CD14-positive monocyte (primary cell): Measurements from ENCODE around the gene MECR. TPM values are rescaled to one million over a fixed set of nuclear protein-coding genes. Genes with fewer than 3 reads are reported as not detected.

Experiments
- DNase-seq, 3 donors: peaks; one replicate each; pipeline ENCODE4 v3.0.0-alpha.2; 2011 to 2022
- H2AFZ ChIP-seq: 2 replicates; pipeline ENCODE4 v1.6.0; 2012; ENCODE audit warnings: mild to moderate bottlenecking, low read depth, low read length, inconsistent platforms; ENCODE audit not compliant: insufficient read depth, poor library complexity, severe bottlenecking
- H3K27ac ChIP-seq, 2 donors: 1 replicate in 1 of 2; 2 replicates in 1 of 2; pipeline ENCODE4 v1.5.1; 2012 to 2013; ENCODE audit warnings: low read length in 2 of 2, control low read depth in 1 of 2, inconsistent platforms in 1 of 2, low read depth in 1 of 2, mild to moderate bottlenecking in 1 of 2
- H3K27me3 ChIP-seq, 2 donors: one replicate each; pipeline versions ENCODE4 v1.6.0 to v1.6.1; 2011 to 2013; ENCODE audit warnings: low read length in 2 of 2; ENCODE audit not compliant: control insufficient read depth in 2 of 2, insufficient read depth in 2 of 2
- H3K36me3 ChIP-seq, 2 donors: replicated peaks in 1 of 2; 1 replicate in 1 of 2; 2 replicates in 1 of 2; pipeline versions ENCODE4 v1.5.1 to v1.6.1; 2012 to 2013; ENCODE audit warnings: low read length in 2 of 2, control low read depth in 1 of 2, inconsistent platforms in 1 of 2, mild to moderate bottlenecking in 1 of 2; ENCODE audit not compliant: insufficient read depth in 2 of 2, control insufficient read depth in 1 of 2
- H3K4me1 ChIP-seq, 2 donors: 1 replicate in 1 of 2; 2 replicates in 1 of 2; pipeline versions ENCODE4 v1.5.1 to v1.6.1; 2012 to 2013; ENCODE audit warnings: low read length in 2 of 2, control low read depth in 1 of 2, inconsistent platforms in 1 of 2, mild to moderate bottlenecking in 1 of 2, moderate library complexity in 1 of 2; ENCODE audit not compliant: insufficient read depth in 2 of 2, control insufficient read depth in 1 of 2
- H3K4me2 ChIP-seq: replicated peaks from 2 replicates; pipeline ENCODE3; 2012; ENCODE audit warnings: low read length, moderate library complexity, mild to moderate bottlenecking; ENCODE audit not compliant: poor library complexity, severe bottlenecking; ENCODE audit errors: extremely low read depth
- H3K4me3 ChIP-seq, 3 experiments: fragments of 200-600 bp in 1 of 3; sonication (generic) in 1 of 3; replicated peaks in 1 of 3; 1 replicate in 2 of 3; 2 replicates in 1 of 3; pipeline ENCODE4 v1.5.1; 2011 to 2013; ENCODE audit warnings: low read length in 3 of 3, mild to moderate bottlenecking in 3 of 3, control low read depth in 2 of 3, low read depth in 2 of 3, inconsistent platforms in 1 of 3, moderate library complexity in 1 of 3
- H3K79me2 ChIP-seq: 2 replicates; pipeline ENCODE4 v1.6.0; 2012; ENCODE audit warnings: mild to moderate bottlenecking, control low read depth, inconsistent platforms, low read length, moderate library complexity; ENCODE audit not compliant: insufficient read depth
- H3K9ac ChIP-seq: 2 replicates; pipeline ENCODE4 v1.6.0; 2017; ENCODE audit warnings: low read length, mild to moderate bottlenecking; ENCODE audit not compliant: insufficient read depth, poor library complexity, severe bottlenecking
- H3K9me3 ChIP-seq, 2 donors: replicated peaks in 1 of 2; 1 replicate in 1 of 2; 2 replicates in 1 of 2; pipeline versions ENCODE4 v1.5.1 to v1.6.1; 2012 to 2013; ENCODE audit warnings: low read length in 2 of 2, control low read depth in 1 of 2; ENCODE audit not compliant: control insufficient read depth in 1 of 2, insufficient read depth in 1 of 2
- H4K20me1 ChIP-seq: 2 replicates; pipeline ENCODE4 v1.6.0; 2012; ENCODE audit warnings: mild to moderate bottlenecking, low read length, control low read depth, moderate library complexity; ENCODE audit not compliant: insufficient read depth
- H3K27ac Mint-ChIP-seq, 7 donors: one replicate each; pipeline ENCODE4 v1.8.0; 2020; ENCODE audit warnings: mild to moderate bottlenecking in 7 of 7, mixed read lengths in 7 of 7, moderate library complexity in 6 of 7, inconsistent platforms in 2 of 7
- H3K27me3 Mint-ChIP-seq, 3 donors: one replicate each; pipeline ENCODE4 v1.8.0; 2021 to 2022; ENCODE audit warnings: low read depth in 3 of 3, mild to moderate bottlenecking in 3 of 3, mixed read lengths in 3 of 3, moderate library complexity in 3 of 3, inconsistent platforms in 1 of 3
- H3K36me3 Mint-ChIP-seq, 2 donors: one replicate each; pipeline ENCODE4 v1.8.0; 2020; ENCODE audit warnings: mixed read lengths in 2 of 2, inconsistent platforms in 1 of 2, mild to moderate bottlenecking in 1 of 2
- H3K4me1 Mint-ChIP-seq: one replicate; pipeline ENCODE4 v1.8.0; 2020; ENCODE audit warnings: mild to moderate bottlenecking, mixed read lengths
- H3K4me3 Mint-ChIP-seq, 2 donors: one replicate each; pipeline ENCODE4 v1.8.0; 2020; ENCODE audit warnings: mild to moderate bottlenecking in 2 of 2, mixed read lengths in 2 of 2, moderate library complexity in 1 of 2
- H3K9me3 Mint-ChIP-seq, 7 donors: one replicate each; pipeline ENCODE4 v1.8.0; 2020 to 2022; ENCODE audit warnings: mixed read lengths in 7 of 7, mild to moderate bottlenecking in 6 of 7, moderate library complexity in 6 of 7, inconsistent platforms in 2 of 7
- CTCF ChIP-seq: fragments of 200-600 bp; IDR thresholded peaks from one replicate; pipeline ENCODE4 v1.8.0; 2022; ENCODE audit warnings: antibody characterized with exemption, mild to moderate bottlenecking
- WGBS: methylation state at CpG from one replicate; pipeline ENCODE4 v1.1.5; 2013; ENCODE audit warnings: missing lambda C conversion rate; ENCODE audit not compliant: insufficient coverage; 5-methylcytosine and 5-hydroxymethylcytosine counted together
- intact Hi-C, 2 donors: fragments of 100-400 bp; cut with micrococcal nuclease; formaldehyde crosslinking; loops; one replicate each; pipeline versions ENCODE4 v1.15.0 to v1.15.1; 2023
- polyA plus RNA-seq, 3 donors: library from polyadenylated mRNA; depleted of rRNA in 1 of 3; unstranded in 2 of 3; stranded (reverse) in 1 of 3; fragments of 300-500 nt in 2 of 3; fragments of >200 nt in 1 of 3; fragmentation: Illumina TruSeq in 2 of 3; gene quantifications; 1 replicate in 2 of 3; 2 replicates in 1 of 3; pipeline ENCODE4 v1.2.3, GENCODE V29; 2012 to 2021

The MECR gene
- polyA plus RNA-seq, 3 donors = 6.3 to 8.5 (median 7.5) TPM

GRCh38 chr1:29197993-29198392 is 32.7 kb downstream of the MECR start:
- H3K79me2 ChIP-seq = no peaks in the 10 kb centered on the region
- Mint-ChIP-seq H3K36me3 (peaks cover 29 to 36% of the 10 kb centered on the region in 2 donors), H3K27me3 (no peaks in the 10 kb centered on the region), H3K27ac (peak overlapping the region in 1 of 7 donors; percentile 40), H3K9me3 (no peaks in the 10 kb centered on the region), H3K4me1 (peaks cover 20% of the 10 kb centered on the region), H3K4me3 (no peak overlapping the region)
- H3K4me3 ChIP-seq = no peak overlapping the region
- H3K4me1 ChIP-seq = peaks cover 19 to 22% of the 10 kb centered on the region in 2 donors
- no peak overlapping the region for H3K9ac ChIP-seq
- H4K20me1 ChIP-seq = no peaks in the 10 kb centered on the region
- H2AFZ ChIP-seq = no peak overlapping the region
- TF ChIP-seq CTCF = no peak
- H3K9me3 ChIP-seq = no peaks in the 10 kb centered on the region
- peaks cover 17 to 39% of the 10 kb centered on the region in 2 donors for H3K36me3 ChIP-seq
- no peak overlapping the region for H3K4me2 ChIP-seq
- 99% methylated on average over 11 of the region's 12 CpGs for WGBS
- no peak for DNase-seq
- H3K27me3 ChIP-seq = no peaks in the 10 kb centered on the region
- intact Hi-C loops = no loop called here
- H3K27ac ChIP-seq = no peak overlapping the region

GRCh38 chr1:29197590-29197924 is 33.2 kb downstream of the MECR start:
- Mint-ChIP-seq H3K4me1 (peaks cover 17% of the 10 kb centered on the region), H3K36me3 (peaks cover 29 to 36% of the 10 kb centered on the region in 2 donors), H3K4me3 (no peak overlapping the region), H3K9me3 (no peaks in the 10 kb centered on the region), H3K27ac (no peak overlapping the region), H3K27me3 (no peaks in the 10 kb centered on the region)
- H3K36me3 ChIP-seq = peaks cover 17 to 40% of the 10 kb centered on the region in 2 donors
- 100% methylated on average over 2 of the region's 2 CpGs for WGBS
- no peak overlapping the region for H2AFZ ChIP-seq
- intact Hi-C loops = no loop called here
- no peak for TF ChIP-seq CTCF
- no peak overlapping the region for H3K9ac ChIP-seq
- H3K27ac ChIP-seq = no peak overlapping the region
- H3K4me3 ChIP-seq = no peak overlapping the region
- H3K79me2 ChIP-seq = no peaks in the 10 kb centered on the region
- no peak overlapping the region for H3K4me2 ChIP-seq
- H3K27me3 ChIP-seq = no peaks in the 10 kb centered on the region
- H3K4me1 ChIP-seq = peaks cover 17 to 19% of the 10 kb centered on the region in 2 donors
- no peaks in the 10 kb centered on the region for H4K20me1 ChIP-seq
- no peak for DNase-seq
- H3K9me3 ChIP-seq = no peaks in the 10 kb centered on the region
